OCI-LY7 (cell line): ENCODE results near the gene SHOX. TPM values are rescaled to one million over a fixed set of nuclear protein-coding genes. Genes with fewer than 3 reads are reported as not detected.
"Not testable (repeated sequence)": the region's sequence is repeated elsewhere in the genome, so short reads cannot be mapped to it uniquely, and the experiment has no call there.

Experiments
- BruUV-seq: library from RNA; stranded (reverse); fragments of 400-500 nt; replicated peaks from 2 replicates; lab custom pipeline; 2021; lab: Mats Ljungman, UMichigan
- CTCF ChIA-PET: fragments of 300-600 bp; sonication (Branson Sonifier 250); formaldehyde crosslinking; loops from one replicate; lab custom pipeline; 2022; ENCODE audit warnings: antibody characterized with exemption; ENCODE audit not compliant: unreplicated experiment; lab: Charles Lee
- POLR2A ChIA-PET: fragments of 300-600 bp; sonication (Branson Sonifier 250); formaldehyde crosslinking; loops from one replicate; lab custom pipeline; 2022; ENCODE audit warnings: antibody characterized with exemption; lab: Charles Lee
- DNase-seq: peaks from one replicate; pipeline ENCODE4 v3.0.0-alpha.2; 2015; ENCODE audit warnings: low spot score
- H2AFZ ChIP-seq: fragments of 200-600 bp; sonication (generic), shearing (Covaris generic); 2 replicates; pipeline ENCODE4 v1.6.1; 2014; ENCODE audit warnings: mild to moderate bottlenecking, antibody characterized with exemption, low read length, moderate library complexity
- H3K27ac ChIP-seq: fragments of 200-600 bp; sonication (generic); 2 replicates; pipeline ENCODE4 v1.5.1; 2014; ENCODE audit warnings: mixed run types, low read depth, mild to moderate bottlenecking, moderate library complexity, low read length, inconsistent platforms; ENCODE audit not compliant: poor library complexity, severe bottlenecking
- H3K36me3 ChIP-seq: fragments of 200-600 bp; sonication (generic); 2 replicates; pipeline ENCODE4 v1.6.1; 2014; ENCODE audit warnings: mild to moderate bottlenecking, antibody characterized with exemption, low read length, moderate library complexity, mixed read lengths; ENCODE audit not compliant: insufficient read depth
- H3K4me1 ChIP-seq: fragments of 200-600 bp; sonication (generic); 2 replicates; pipeline ENCODE4 v1.5.1; 2014; ENCODE audit warnings: mild to moderate bottlenecking, low read length; ENCODE audit not compliant: insufficient read depth, poor library complexity, severe bottlenecking
- H3K4me2 ChIP-seq: fragments of 200-600 bp; sonication (generic); 2 replicates; pipeline ENCODE4 v1.6.1; 2014; ENCODE audit warnings: mild to moderate bottlenecking, low read length
- H3K4me3 ChIP-seq: fragments of 200-600 bp; sonication (generic); 2 replicates; pipeline ENCODE4 v1.5.1; 2014; ENCODE audit warnings: mild to moderate bottlenecking, low read depth, low read length; ENCODE audit not compliant: poor library complexity, severe bottlenecking
- H3K79me2 ChIP-seq: fragments of 200-600 bp; sonication (generic); 2 replicates; pipeline ENCODE4 v1.6.1; 2016; ENCODE audit warnings: low read depth, mild to moderate bottlenecking, low read length, moderate library complexity, mixed read lengths; ENCODE audit not compliant: insufficient read depth
- H3K9me2 ChIP-seq: fragments of 200-600 bp; sonication (generic); 2 replicates; pipeline ENCODE4 v1.6.1; 2016; ENCODE audit warnings: mild to moderate bottlenecking, low read length, mixed read lengths; ENCODE audit not compliant: insufficient read depth
- H3K9me3 ChIP-seq: fragments of 200-600 bp; sonication (generic); 2 replicates; pipeline ENCODE4 v1.6.1; 2014; ENCODE audit warnings: mild to moderate bottlenecking, mixed run types, low read length, mixed read lengths
- H4K20me1 ChIP-seq: fragments of 200-600 bp; sonication (generic); 2 replicates; pipeline ENCODE4 v1.6.1; 2014; ENCODE audit warnings: mild to moderate bottlenecking, antibody characterized with exemption, low read length, moderate library complexity, mixed read lengths; ENCODE audit not compliant: insufficient read depth
- CTCF ChIP-seq: fragments of 200-600 bp; sonication (generic); conservative IDR thresholded peaks from 2 replicates; pipeline ENCODE4 v1.5.1; 2014; ENCODE audit warnings: mild to moderate bottlenecking, antibody characterized with exemption, low read length, moderate library complexity, mixed read lengths
- EZH2phosphoT487 ChIP-seq: fragments of 200-600 bp; sonication (generic); IDR thresholded peaks from 2 replicates; pipeline ENCODE4 v1.6.1; 2018; ENCODE audit warnings: low read depth, borderline replicate concordance, mild to moderate bottlenecking, mixed run types, antibody characterized with exemption, low read length, moderate library complexity, mixed read lengths
- intact Hi-C: fragments of 100-400 bp; cut with micrococcal nuclease; formaldehyde crosslinking; loops from one replicate; pipeline ENCODE4 v1.10.0; 2022; ENCODE audit not compliant: unreplicated experiment
- total RNA-seq, 2 experiments: library from RNA; depleted of rRNA in 1 of 2; stranded (reverse); fragments of >200 nt in 1 of 2; shearing (Covaris generic) in 1 of 2; gene quantifications; 2 replicates each; pipeline ENCODE4 v1.2.3, GENCODE V29; 2014 to 2022

SHOX gene
- total RNA-seq, 2 experiments from 2014 or later = not detected

DNA sequence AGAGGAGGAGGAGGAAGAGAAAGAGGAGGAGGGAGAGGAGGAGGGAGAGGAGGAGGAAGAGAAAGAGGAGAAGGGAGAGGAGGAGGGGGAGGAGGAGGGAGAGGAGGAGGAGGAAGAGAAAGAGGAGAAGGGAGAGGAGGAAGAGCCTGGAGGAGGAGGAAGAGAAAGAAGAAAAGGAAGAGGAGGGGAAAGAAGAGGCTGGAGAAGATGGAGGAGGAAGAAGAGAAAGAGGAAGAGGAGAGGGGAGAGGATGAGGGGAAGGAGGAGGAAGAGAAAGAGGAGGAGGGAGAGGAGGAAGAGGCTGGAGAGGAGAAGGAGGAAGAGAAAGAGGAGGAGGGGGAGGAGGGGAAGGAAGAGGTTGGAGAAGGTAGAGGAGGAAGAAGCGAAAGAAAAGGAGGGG is 46.0 kb upstream of the SHOX start:
- no peaks in the 10 kb centered on the region for H3K9me2 ChIP-seq
- no peak overlapping the region for H2AFZ ChIP-seq
- POLR2A ChIA-PET = no interaction called here
- no peaks in the 10 kb centered on the region for H4K20me1 ChIP-seq
- CTCF ChIA-PET = no interaction called here
- H3K9me3 ChIP-seq = no peaks in the 10 kb centered on the region
- H3K79me2 ChIP-seq = no peaks in the 10 kb centered on the region
- DNase-seq = no peak
- H3K27ac ChIP-seq = no peak overlapping the region
- no peak overlapping the region for H3K4me3 ChIP-seq
- TF ChIP-seq EZH2phosphoT487 (no peak), CTCF (no peak)
- intact Hi-C loops = no loop called here
- no peaks in the 10 kb centered on the region for H3K4me1 ChIP-seq
- no peak overlapping the region for H3K4me2 ChIP-seq
- no peaks in the 10 kb centered on the region for H3K36me3 ChIP-seq
- BruUV-seq = no TSS peak

DNA sequence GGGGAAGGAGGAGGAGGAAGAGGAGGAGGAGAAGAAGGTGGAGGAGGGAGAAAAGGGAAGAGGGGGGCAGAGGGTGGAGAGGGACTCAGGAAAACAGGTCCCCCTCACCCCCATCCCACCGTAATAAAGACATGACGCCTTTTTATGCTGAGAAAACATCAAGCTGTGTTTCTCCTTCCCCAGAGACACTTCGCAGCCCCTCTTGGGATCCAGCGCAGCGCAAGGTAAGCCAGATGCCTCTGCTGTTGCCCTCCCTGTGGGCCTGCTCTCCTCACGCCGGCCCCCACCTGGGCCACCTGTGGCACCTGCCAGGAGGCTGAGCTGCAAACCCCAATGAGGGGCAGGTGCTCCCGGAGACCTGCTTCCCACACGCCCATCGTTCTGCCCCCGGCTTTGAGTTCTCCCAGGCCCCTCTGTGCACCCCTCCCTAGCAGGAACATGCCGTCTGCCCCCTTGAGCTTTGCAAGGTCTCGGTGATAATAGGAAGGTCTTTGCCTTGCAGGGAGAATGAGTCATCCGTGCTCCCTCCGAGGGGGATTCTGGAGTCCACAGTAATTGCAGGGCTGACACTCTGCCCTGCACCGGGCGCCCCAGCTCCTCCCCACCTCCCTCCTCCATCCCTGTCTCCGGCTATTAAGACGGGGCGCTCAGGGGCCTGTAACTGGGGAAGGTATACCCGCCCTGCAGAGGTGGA is 45.3 kb upstream of the SHOX start:
- no peaks in the 10 kb centered on the region for H3K9me2 ChIP-seq
- DNase-seq = no peak
- intact Hi-C loops = no loop called here
- no peaks in the 10 kb centered on the region for H3K9me3 ChIP-seq
- ChIA-PET POLR2A (no interaction called here), CTCF (no interaction called here)
- H3K36me3 ChIP-seq = no peaks in the 10 kb centered on the region
- no peaks in the 10 kb centered on the region for H3K4me1 ChIP-seq
- no peaks in the 10 kb centered on the region for H3K79me2 ChIP-seq
- no peak overlapping the region for H3K4me3 ChIP-seq
- H3K4me2 ChIP-seq = no peak overlapping the region
- no peaks in the 10 kb centered on the region for H4K20me1 ChIP-seq
- no peak overlapping the region for H2AFZ ChIP-seq
- TF ChIP-seq CTCF = no peak
- no peak for TF ChIP-seq EZH2phosphoT487
- no TSS peak for BruUV-seq
- no peak overlapping the region for H3K27ac ChIP-seq

- POLR2A ChIA-PET = no interaction called here
- TF ChIP-seq EZH2phosphoT487 (no peak), CTCF (no peak)
- BruUV-seq = no TSS peak
Observed at GRCh38 chrX:586351-586750, 44.2 kb upstream of the SHOX start.

DNA sequence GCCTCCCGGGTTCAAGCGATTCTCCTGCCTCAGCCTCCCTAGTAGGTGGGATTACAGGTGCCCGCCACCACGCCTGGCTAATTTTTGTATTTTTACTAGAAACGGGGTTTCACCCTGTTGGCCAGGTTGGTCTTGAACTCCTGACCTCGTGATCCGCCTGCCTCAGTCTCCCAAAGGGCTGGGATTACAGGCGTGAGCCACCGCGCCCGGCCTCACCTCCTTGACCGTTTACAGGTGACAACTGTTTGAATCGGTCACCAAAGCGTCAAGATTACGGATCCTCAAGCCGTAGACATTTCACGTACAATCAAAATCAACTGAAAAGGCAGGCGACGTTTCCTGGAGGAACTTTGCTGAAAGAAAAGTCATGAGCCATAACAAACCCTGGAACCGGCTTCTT is 41.3 kb upstream of the SHOX start:
- H3K4me1 ChIP-seq, H4K20me1 ChIP-seq, H3K79me2 ChIP-seq, H3K4me3 ChIP-seq, H3K36me3 ChIP-seq, H3K4me2 ChIP-seq, intact Hi-C loops, CTCF ChIA-PET, BruUV-seq, DNase-seq, H2AFZ ChIP-seq, POLR2A ChIA-PET, H3K27ac ChIP-seq, H3K9me2 ChIP-seq, H3K9me3 ChIP-seq: not testable (repeated sequence)

More at GRCh38 chrX:586351-586750, 44.2 kb upstream of the SHOX start:
- intact Hi-C loops = no loop called here
- H2AFZ ChIP-seq = no peak overlapping the region
- CTCF ChIA-PET = no interaction called here
- H4K20me1 ChIP-seq = no peaks in the 10 kb centered on the region
- no peak overlapping the region for H3K4me3 ChIP-seq
- H3K9me2 ChIP-seq = no peaks in the 10 kb centered on the region
- no peak overlapping the region for H3K4me2 ChIP-seq
- H3K79me2 ChIP-seq = no peaks in the 10 kb centered on the region
- no peaks in the 10 kb centered on the region for H3K4me1 ChIP-seq
- DNase-seq = no peak
- H3K27ac ChIP-seq = no peak overlapping the region
- H3K36me3 ChIP-seq = no peaks in the 10 kb centered on the region
- no peaks in the 10 kb centered on the region for H3K9me3 ChIP-seq
